Measurements from ENCODE around the gene ILF2.

The ILF2 gene

DNA sequence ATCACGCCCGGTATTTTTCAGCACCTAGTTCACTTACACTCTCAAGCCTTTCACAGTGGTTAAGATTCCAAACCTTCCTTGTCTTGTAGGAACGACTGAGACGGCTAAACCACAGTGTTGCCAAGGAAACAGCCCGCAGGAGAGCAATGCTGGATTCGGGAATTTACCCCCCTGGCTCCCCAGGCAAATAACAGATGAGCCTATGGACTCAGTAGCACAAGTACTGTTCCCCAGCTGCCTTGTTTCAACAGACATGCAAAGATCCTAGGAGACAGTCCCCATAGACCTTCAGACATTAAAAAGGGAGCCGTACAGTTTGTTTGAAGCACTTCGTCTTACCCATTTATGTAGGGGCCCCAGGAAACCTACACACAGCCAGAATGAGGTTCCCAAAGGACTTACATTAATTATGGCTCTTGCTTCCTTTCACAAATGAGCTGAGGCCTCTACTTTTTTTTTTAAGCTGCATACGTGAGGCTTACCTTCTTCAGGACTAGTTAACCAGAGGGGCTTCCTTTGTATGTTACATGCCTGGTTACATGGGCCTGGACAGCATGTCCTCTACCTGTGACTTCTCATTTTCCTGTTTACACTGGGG lies 9.6 kb downstream of the ILF2 start:
- H3K9me3 ChIP-seq (ENCODE audit: control insufficient read depth, insufficient read depth, low read depth, low read length) = no peaks in the 10 kb centered on the region
- peaks cover 63% of the 10 kb centered on the region for H3K36me3 ChIP-seq (ENCODE audit: control insufficient read depth, insufficient read depth, low read length)
- no peaks in the 10 kb centered on the region for H3K27me3 ChIP-seq (ENCODE audit: control insufficient read depth, insufficient read depth, low read length)
- no peak overlapping the region for H3K9ac ChIP-seq (ENCODE audit: low read length)
- no peak overlapping the region for H3K4me3 ChIP-seq (ENCODE audit: low read depth, low read length)
- peaks cover 5% of the 10 kb centered on the region; the same call in 1 of the 2 replicates for H3K4me1 ChIP-seq (ENCODE audit: control insufficient read depth, insufficient read depth, low read length)
- H3K27ac ChIP-seq (ENCODE audit: low read depth, low read length) = no peak overlapping the region

DNA sequence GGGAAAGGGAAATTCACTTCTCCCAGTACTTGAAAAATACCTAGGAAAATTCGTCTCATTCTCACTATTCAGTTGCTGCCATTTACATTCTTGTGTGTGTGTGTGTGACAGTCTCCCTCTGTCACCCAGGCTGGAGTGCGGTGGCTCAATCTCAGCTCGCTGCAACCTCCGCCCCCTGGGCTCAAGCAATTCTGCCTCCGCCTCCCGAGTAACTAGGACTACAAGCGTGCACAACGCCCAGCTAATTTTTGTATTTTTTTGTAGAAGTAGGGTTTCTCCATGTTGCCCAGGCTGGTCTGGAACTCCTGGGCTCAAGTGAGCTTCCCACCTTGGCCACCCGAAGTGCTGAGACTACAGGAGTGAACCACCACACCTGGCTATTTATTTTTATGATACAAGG lies 11.1 kb downstream of the ILF2 start:
- Histone ChIP-seq H3K36me3 (ENCODE audit: control insufficient read depth, insufficient read depth, low read length) (peaks cover 47% of the 10 kb centered on the region), H3K27ac (ENCODE audit: low read depth, low read length) (no peak overlapping the region), H3K9me3 (ENCODE audit: control insufficient read depth, insufficient read depth, low read depth, low read length) (no peaks in the 10 kb centered on the region), H3K27me3 (ENCODE audit: control insufficient read depth, insufficient read depth, low read length) (no peaks in the 10 kb centered on the region), H3K4me3 (ENCODE audit: low read depth, low read length) (peak overlapping the region; percentile 81), H3K9ac (ENCODE audit: low read length) (no peak overlapping the region), H3K4me1 (ENCODE audit: control insufficient read depth, insufficient read depth, low read length) (peaks cover 5% of the 10 kb centered on the region; the same call in 1 of the 2 replicates)

DNA sequence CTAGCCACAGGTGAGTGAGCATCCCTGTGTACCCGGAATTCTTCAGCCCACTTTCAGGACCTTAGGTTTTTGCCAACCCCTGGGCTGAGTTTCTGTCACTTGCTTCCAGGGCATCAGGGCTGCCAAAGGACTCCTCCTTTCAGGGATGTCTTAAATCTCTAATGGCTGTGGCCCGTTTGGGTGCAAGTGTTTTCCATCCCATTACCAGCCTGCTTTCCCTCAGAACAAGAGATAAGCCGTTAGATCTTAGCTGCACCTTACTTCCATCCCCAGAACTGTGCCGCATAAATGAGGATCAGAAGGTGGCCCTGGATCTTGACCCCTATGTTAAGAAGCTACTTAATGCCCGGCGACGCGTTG lies 11.6 kb downstream of the ILF2 start:
- Histone ChIP-seq H3K27ac (ENCODE audit: low read depth, low read length) (no peak overlapping the region), H3K4me3 (ENCODE audit: low read depth, low read length) (peak overlapping the region; percentile 81), H3K9ac (ENCODE audit: low read length) (peak overlapping the region; percentile 80), H3K36me3 (ENCODE audit: control insufficient read depth, insufficient read depth, low read length) (peaks cover 42% of the 10 kb centered on the region), H3K9me3 (ENCODE audit: control insufficient read depth, insufficient read depth, low read depth, low read length) (no peaks in the 10 kb centered on the region), H3K4me1 (ENCODE audit: control insufficient read depth, insufficient read depth, low read length) (peaks cover 5% of the 10 kb centered on the region; the same call in 1 of the 2 replicates), H3K27me3 (ENCODE audit: control insufficient read depth, insufficient read depth, low read length) (no peaks in the 10 kb centered on the region)

DNA sequence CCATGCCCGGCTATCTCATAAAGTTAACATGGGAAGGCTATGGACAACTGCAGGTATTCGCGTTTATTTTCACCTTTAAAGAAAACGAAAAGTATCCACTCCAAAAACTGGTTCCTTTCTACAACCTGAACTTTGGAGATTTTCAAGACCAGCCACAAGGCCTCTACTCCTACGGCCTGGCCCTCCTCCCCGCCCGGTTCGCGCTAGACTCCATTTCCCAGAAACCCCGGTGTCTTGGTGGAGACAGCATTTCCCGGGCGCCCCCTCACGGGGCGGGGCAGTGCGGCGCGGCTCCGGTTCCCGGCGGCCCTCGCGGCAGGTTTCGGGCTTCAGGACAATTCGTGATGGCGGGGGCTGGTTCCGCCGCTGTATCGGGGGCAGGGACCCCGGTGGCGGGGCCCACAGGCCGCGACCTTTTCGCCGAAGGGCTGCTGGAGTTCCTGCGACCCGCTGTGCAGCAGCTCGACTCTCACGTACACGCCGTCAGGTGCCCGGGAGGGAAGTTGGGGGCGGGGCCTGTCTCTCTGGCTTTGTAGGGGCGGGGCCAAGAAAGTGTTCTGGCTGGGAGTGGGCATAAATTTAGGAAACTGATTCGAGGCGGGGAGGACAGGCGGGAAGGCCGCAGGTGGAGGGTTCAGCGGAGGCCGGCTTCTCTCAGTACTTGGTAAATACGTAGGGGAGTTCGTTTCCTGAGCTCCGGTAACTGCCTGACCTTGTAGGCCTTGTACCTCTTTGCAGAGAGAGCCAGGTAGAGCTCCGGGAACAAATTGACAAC lies 12.2 kb downstream of the ILF2 start, which contains the start of gene SNAPIN:
TSS of gene SNAPIN (plus strand) at position 304 of the 775 bp plus-strand sequence. CDS start at position 345, 41 bp downstream.
- Histone ChIP-seq H3K27me3 (ENCODE audit: control insufficient read depth, insufficient read depth, low read length) (no peaks in the 10 kb centered on the region), H3K9ac (ENCODE audit: low read length) (peak within 1 kb of the TSS; percentile 80), H3K4me3 (ENCODE audit: low read depth, low read length) (peak within 1 kb of the TSS; percentile 81), H3K27ac (ENCODE audit: low read depth, low read length) (peak within 1 kb of the TSS; percentile 75), H3K9me3 (ENCODE audit: control insufficient read depth, insufficient read depth, low read depth, low read length) (no peaks in the 10 kb centered on the region), H3K36me3 (ENCODE audit: control insufficient read depth, insufficient read depth, low read length) (peaks cover 37% of the 10 kb centered on the region), H3K4me1 (ENCODE audit: control insufficient read depth, insufficient read depth, low read length) (peaks cover 5% of the 10 kb centered on the region; the same call in 1 of the 2 replicates)

DNA sequence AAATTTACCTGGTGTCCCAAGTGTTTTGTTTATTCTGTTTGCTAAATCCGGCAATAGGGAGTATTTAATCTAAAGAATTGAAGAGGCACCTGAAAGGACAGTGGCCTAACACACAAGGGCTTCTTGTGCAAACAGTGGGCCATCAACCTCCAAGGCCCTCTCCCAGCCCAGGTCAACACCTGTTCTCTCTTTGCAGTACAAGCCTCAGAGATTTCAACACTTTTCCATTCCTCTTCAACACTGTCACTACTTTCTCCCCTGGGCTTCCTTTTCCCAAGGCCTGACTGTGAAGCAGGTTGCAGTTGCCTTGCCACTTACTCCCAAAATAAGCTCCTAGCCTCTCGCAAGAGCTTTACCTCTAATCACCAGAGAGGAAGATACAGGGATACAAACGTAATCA lies 15.5 kb downstream of the ILF2 start:
- Histone ChIP-seq H3K4me3 (ENCODE audit: low read depth, low read length) (no peak overlapping the region), H3K27me3 (ENCODE audit: control insufficient read depth, insufficient read depth, low read length) (no peaks in the 10 kb centered on the region), H3K9me3 (ENCODE audit: control insufficient read depth, insufficient read depth, low read depth, low read length) (no peaks in the 10 kb centered on the region), H3K36me3 (ENCODE audit: control insufficient read depth, insufficient read depth, low read length) (0 out of 2 replicates have a peak, but pooled peaks cover 6% of the 10 kb centered on the region), H3K4me1 (ENCODE audit: control insufficient read depth, insufficient read depth, low read length) (peaks cover 5% of the 10 kb centered on the region; the same call in 1 of the 2 replicates), H3K27ac (ENCODE audit: low read depth, low read length) (no peak overlapping the region), H3K9ac (ENCODE audit: low read length) (no peak overlapping the region)

DNA sequence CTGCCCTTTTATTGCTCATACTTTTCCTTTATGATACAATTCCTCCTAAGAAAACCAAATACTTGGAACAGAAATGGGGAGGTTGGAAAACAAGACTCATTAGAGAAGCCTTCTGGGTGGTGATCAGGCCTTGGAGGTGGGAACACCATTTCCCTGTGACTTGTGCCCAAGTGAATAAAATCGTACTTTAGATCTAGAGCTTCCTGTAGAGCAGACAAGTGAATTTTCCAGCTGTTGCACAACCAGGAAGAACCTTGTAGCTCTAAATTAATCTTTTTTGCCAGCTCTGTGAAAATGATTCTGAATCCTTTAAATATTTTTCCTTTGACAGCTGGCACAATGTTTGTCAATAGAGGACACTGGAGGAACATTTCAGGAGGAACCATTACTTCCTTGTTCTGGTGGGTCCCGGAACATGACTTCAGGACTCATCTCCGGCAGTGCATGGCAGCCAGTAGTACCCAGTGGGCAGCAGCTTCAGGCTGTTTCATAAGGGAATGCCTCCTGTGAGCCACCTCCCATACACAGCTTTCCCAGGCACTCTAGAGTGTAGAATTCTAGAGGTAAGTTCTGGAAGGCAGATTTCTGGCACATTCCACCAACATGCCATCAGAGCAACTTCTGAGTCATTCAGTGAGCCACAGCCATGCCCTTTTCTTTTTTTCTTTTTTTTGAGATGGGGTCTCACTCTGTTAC lies 17.8 kb downstream of the ILF2 start:
- H3K27me3 ChIP-seq (ENCODE audit: control insufficient read depth, insufficient read depth, low read length) = no peaks in the 10 kb centered on the region
- no peak overlapping the region for H3K27ac ChIP-seq (ENCODE audit: low read depth, low read length)
- H3K36me3 ChIP-seq (ENCODE audit: control insufficient read depth, insufficient read depth, low read length) = no peaks in the 10 kb centered on the region
- no peak overlapping the region for H3K9ac ChIP-seq (ENCODE audit: low read length)
- H3K4me1 ChIP-seq (ENCODE audit: control insufficient read depth, insufficient read depth, low read length) = no peaks in the 10 kb centered on the region; the same call in 1 of the 2 replicates
- H3K9me3 ChIP-seq (ENCODE audit: control insufficient read depth, insufficient read depth, low read depth, low read length) = no peaks in the 10 kb centered on the region
- H3K4me3 ChIP-seq (ENCODE audit: low read depth, low read length) = no peak overlapping the region

DNA sequence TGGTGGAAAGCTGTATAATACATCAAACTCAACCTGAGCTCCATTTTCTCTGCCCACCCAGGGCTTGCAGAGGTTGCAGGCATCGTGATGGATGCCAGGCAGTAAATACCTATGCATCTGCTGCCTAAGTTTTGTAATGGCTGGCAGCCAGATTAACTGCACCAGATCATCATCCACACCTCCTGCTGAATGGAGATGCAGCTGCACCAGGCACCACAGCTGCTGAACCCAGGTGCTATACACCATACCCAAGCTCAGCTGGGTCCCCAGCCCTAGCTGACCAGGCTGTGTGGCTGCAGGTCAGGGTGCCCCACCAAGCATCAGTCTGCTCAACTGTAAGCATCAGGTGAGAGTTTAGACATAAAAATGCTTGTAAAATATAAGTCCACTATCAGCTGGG lies 19.0 kb downstream of the ILF2 start:
- Histone ChIP-seq H3K9ac (ENCODE audit: low read length) (no peak overlapping the region), H3K36me3 (ENCODE audit: control insufficient read depth, insufficient read depth, low read length) (no peaks in the 10 kb centered on the region), H3K4me1 (ENCODE audit: control insufficient read depth, insufficient read depth, low read length) (no peaks in the 10 kb centered on the region; the same call in 1 of the 2 replicates), H3K9me3 (ENCODE audit: control insufficient read depth, insufficient read depth, low read depth, low read length) (no peaks in the 10 kb centered on the region), H3K27me3 (ENCODE audit: control insufficient read depth, insufficient read depth, low read length) (no peaks in the 10 kb centered on the region), H3K4me3 (ENCODE audit: low read depth, low read length) (no peak overlapping the region), H3K27ac (ENCODE audit: low read depth, low read length) (no peak overlapping the region)

DNA sequence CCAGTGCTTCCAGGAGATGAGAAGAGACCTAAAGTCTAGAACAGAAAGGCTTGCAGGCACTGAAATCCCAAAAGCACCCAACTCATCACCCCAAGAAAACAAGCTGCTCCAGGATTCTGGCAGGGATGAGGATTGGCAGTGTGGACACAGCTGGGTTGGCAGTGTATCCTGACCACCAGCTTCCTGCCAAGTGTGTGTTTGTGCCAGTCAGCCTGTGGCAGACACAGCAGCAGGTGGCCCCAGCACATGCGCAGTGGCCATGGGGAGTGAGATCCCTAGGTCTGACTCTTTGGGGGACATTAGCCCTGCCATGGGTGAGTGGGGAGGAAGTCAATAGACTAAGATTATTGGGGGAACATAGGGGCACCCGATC lies 20.9 kb downstream of the ILF2 start:
- Histone ChIP-seq H3K36me3 (ENCODE audit: control insufficient read depth, insufficient read depth, low read length) (peaks cover 19% of the 10 kb centered on the region), H3K9me3 (ENCODE audit: control insufficient read depth, insufficient read depth, low read depth, low read length) (no peaks in the 10 kb centered on the region), H3K4me3 (ENCODE audit: low read depth, low read length) (no peak overlapping the region), H3K27ac (ENCODE audit: low read depth, low read length) (no peak overlapping the region), H3K9ac (ENCODE audit: low read length) (no peak overlapping the region), H3K27me3 (ENCODE audit: control insufficient read depth, insufficient read depth, low read length) (no peaks in the 10 kb centered on the region), H3K4me1 (ENCODE audit: control insufficient read depth, insufficient read depth, low read length) (no peaks in the 10 kb centered on the region; the same call in 1 of the 2 replicates)

DNA sequence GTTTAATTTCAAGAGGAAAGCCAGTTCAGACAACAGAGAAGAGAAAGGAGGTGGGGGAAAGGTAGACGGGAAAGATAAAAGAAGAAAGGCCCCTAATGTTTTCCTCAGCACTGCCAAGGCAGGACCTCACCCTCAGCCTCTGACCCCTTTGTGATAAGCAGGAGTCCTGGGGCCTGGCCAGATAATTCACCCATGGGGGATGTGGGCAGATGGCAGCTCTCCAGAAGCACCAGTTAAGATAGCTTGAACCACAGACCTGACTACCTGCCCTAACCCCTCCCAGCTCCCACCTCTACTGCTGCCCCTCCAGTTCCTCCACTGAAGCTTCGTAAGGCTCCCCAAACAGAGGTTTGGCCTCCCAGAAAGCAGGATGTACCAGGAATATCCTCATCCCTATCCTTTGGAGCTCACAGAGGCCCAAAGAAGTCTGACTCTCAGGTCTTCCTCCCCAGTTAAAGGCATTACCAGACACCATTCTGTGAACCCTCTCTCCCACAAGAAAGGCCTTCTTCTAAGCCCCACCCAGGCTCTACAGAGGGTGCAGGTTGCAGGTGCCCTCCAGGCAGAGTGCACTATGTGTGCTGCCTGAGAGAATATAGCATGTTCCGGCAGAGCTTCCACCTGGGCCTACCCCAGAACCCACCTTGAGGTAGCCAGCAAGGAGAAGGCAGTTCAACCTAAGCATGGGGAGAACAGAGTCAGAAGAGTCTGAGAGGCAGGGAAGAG lies 21.5 kb downstream of the ILF2 start:
- H3K9ac ChIP-seq (ENCODE audit: low read length) = no peak overlapping the region
- H3K4me1 ChIP-seq (ENCODE audit: control insufficient read depth, insufficient read depth, low read length) = no peaks in the 10 kb centered on the region; the same call in 1 of the 2 replicates
- H3K27ac ChIP-seq (ENCODE audit: low read depth, low read length) = no peak overlapping the region
- no peak overlapping the region for H3K4me3 ChIP-seq (ENCODE audit: low read depth, low read length)
- no peaks in the 10 kb centered on the region for H3K9me3 ChIP-seq (ENCODE audit: control insufficient read depth, insufficient read depth, low read depth, low read length)
- H3K36me3 ChIP-seq (ENCODE audit: control insufficient read depth, insufficient read depth, low read length) = peaks cover 24% of the 10 kb centered on the region
- H3K27me3 ChIP-seq (ENCODE audit: control insufficient read depth, insufficient read depth, low read length) = no peaks in the 10 kb centered on the region

DNA sequence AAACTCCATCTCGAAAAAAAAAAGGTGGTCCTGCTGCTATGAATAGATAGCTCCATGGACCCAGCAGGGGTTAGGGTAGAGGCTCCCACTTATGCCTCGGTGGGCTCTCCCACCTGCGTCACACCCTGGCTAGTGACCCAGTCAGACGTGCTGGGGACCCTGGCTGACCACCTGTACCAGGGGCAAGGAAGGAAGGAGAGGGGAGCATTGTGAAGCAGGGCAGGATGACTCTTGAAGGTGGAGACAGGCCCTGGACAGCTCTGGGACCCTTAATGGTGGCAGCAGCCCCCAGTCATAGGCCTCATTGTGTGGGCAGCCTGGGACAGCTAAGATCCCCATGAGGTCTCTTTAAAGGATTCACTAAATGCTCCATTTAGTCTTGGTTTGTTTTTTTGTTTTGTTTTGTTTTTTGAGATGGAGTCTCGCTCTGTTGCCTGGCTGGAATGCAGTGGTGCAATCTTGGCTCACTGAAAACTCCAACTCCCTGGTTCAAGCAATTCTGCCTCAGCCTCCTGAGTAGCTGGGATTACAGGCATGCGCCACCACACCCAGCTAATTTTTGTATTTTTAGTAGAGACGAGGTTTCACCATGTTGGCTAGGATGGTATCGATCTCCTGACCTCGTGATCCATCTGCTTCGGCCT lies 22.7 kb downstream of the ILF2 start:
- Histone ChIP-seq H3K4me1 (ENCODE audit: control insufficient read depth, insufficient read depth, low read length) (no peaks in the 10 kb centered on the region; the same call in 1 of the 2 replicates), H3K9ac (ENCODE audit: low read length) (no peak overlapping the region), H3K9me3 (ENCODE audit: control insufficient read depth, insufficient read depth, low read depth, low read length) (no peaks in the 10 kb centered on the region), H3K27me3 (ENCODE audit: control insufficient read depth, insufficient read depth, low read length) (no peaks in the 10 kb centered on the region), H3K36me3 (ENCODE audit: control insufficient read depth, insufficient read depth, low read length) (peaks cover 36% of the 10 kb centered on the region), H3K4me3 (ENCODE audit: low read depth, low read length) (no peak overlapping the region), H3K27ac (ENCODE audit: low read depth, low read length) (no peak overlapping the region)

Measured in HUES6 (cell line).